SK-N-DZ (cell line): ENCODE results near the gene CACNA1D.

Source experiments
- DNase-seq: peaks from one replicate; pipeline ENCODE4 v3.0.0-alpha.2; 2015; ENCODE audit warnings: low spot score

CACNA1D gene

GRCh38 chr3:53711387-53711786 is 217.0 kb downstream of the CACNA1D start:
- DNase-seq, result no peak

- DNase-seq, result no peak
Observed at GRCh38 chr3:53712817-53713388, 218.5 kb downstream of the CACNA1D start.

- DNase-seq, result no peak
Observed at GRCh38 chr3:53713626-53714025, 219.2 kb downstream of the CACNA1D start.

- no peak for DNase-seq
Observed at GRCh38 chr3:53715815-53716483, 221.5 kb downstream of the CACNA1D start.

GRCh38 chr3:53716998-53717397 is 222.6 kb downstream of the CACNA1D start:
- no peak for DNase-seq

- DNase-seq, result no peak
Observed at GRCh38 chr3:53718462-53718861, 224.1 kb downstream of the CACNA1D start.

GRCh38 chr3:53719796-53720195 is 225.4 kb downstream of the CACNA1D start:
- DNase-seq, result no peak

- DNase-seq, result no peak
Observed at GRCh38 chr3:53721187-53722119, 227.0 kb downstream of the CACNA1D start.

GRCh38 chr3:53724566-53724965 is 230.2 kb downstream of the CACNA1D start:
- DNase-seq, result no peak

GRCh38 chr3:53725387-53725995 is 231.1 kb downstream of the CACNA1D start:
- DNase-seq, result no peak

GRCh38 chr3:53726643-53727042 is 232.2 kb downstream of the CACNA1D start:
- no peak for DNase-seq

- DNase-seq, result no peak
Observed at GRCh38 chr3:53728606-53729005, 234.2 kb downstream of the CACNA1D start.

GRCh38 chr3:53729159-53729558 is 234.7 kb downstream of the CACNA1D start:
- DNase-seq, result no peak

- DNase-seq, result no peak
Observed at GRCh38 chr3:53729618-53730017, 235.2 kb downstream of the CACNA1D start.

- no peak for DNase-seq
Observed at GRCh38 chr3:53730576-53730975, 236.2 kb downstream of the CACNA1D start.

- no peak for DNase-seq
Observed at GRCh38 chr3:53731934-53732624, 237.7 kb downstream of the CACNA1D start.

GRCh38 chr3:53733446-53733845 is 239.0 kb downstream of the CACNA1D start:
- DNase-seq, result no peak

- DNase-seq, result no peak
Observed at GRCh38 chr3:53739966-53740365, 245.6 kb downstream of the CACNA1D start.

- DNase-seq, result no peak
Observed at GRCh38 chr3:53740956-53741355, 246.5 kb downstream of the CACNA1D start.

- no peak for DNase-seq
Observed at GRCh38 chr3:53744351-53744750, 249.9 kb downstream of the CACNA1D start.

- no peak for DNase-seq
Observed at GRCh38 chr3:53747559-53747958, 253.1 kb downstream of the CACNA1D start.
